HG03558 (cell line): ENCODE data around the gene SH3BGRL3.

ENCODE experiments used
- ATAC-seq: cut with Tn5 transposase; IDR thresholded peaks from one replicate; pipeline ENCODE4 v1.9.1; 2021; ENCODE audit warnings: moderate number of reproducible peaks; ENCODE audit not compliant: unreplicated experiment; ENCODE audit errors: extremely low read depth

The SH3BGRL3 gene

DNA sequence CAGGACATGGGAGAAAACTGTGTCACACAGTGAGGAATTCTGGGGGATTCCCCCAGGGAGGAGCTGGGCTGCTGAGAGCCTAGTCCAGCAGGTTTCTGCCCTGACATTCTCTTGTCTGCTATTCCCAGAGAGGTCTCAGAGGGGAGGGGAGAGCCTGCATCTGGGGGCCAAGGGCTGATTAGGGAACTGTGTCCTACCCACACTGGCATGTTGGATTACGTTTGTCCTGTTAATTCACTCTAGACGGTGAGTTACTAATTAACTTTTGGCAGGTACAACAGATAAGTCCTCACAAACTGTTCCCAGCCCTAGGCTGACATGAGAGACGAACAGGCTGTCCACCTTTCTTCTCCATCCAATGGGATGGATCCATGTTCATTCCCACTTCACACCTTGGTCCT is 2.6 kb upstream of the SH3BGRL3 start:
- no peak for ATAC-seq

DNA sequence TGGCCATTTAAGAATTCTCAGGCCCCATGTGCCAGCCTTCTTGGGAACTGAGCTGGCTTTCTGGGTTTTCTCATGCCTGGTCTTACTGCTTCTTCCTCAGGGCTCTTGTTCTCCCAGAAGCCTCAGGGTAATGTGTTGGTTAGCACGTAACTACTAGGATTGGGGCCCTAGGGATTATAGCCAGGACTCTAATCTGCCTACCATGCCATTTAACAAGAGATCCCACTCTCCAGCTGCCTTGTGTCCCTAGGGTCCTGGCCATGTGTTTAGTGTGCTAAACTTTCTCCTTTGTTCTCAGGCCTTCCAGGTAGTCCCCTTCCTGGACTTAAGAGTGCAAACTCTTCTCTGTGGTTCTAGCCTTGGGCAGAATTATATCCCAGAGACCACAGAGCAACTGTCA is 2.2 kb upstream of the SH3BGRL3 start:
- ATAC-seq, result no peak

DNA sequence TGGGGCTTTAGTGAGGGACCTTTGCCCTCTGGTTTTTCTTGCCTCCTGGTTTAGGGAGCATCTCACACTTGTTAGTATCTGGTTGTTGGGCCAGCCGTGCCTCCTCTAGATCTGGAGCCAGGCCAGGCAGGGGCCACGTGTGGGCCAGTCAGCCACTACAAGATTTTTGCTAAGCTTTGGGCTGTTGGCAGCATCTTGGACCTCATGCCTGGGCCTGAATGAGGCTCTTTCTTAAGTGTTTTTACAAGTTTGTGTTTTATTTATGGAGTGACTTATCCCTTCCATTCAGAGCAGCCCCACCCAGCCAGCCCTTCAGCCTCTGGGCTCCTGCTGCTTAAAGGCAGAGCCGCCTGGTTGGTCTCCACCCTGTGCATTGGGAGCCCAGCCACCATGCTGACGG is 1.6 kb upstream of the SH3BGRL3 start:
- no peak for ATAC-seq

DNA sequence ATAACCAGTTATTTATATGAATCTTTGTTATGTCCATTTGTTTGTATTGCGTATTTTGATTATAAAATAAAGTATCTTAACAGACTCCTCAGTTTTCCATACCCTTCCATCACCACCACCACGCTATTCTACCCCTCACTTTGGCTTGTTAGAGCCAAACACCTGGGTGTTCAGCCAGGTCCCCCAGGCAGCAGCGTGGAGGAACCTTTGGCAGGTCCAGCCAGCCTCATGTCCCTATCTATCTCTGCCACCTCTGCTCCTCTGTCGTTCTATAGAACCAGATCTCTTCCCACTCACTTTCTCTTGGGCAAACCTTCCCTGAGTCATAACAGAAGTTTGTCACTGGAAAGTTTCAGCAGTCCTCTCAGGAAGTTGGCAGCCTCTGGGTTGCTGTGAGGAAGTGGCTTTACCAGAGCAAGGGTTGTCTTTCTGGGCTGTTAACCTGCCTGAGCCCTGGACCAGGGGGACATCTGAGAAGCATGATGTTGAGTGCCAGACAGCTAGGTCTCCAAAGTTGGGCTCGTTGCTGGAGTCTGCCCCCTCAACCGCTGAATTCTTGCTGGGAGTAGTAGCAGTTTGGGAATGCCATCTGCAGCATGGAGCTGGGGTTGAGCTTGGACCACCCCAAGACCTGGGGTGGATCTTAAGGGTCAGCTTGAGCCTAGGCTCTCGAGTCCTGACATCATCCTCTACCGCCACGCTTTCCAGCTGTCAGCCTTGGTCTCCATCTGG is 996 bp upstream of the SH3BGRL3 start:
- ATAC-seq, result no peak

DNA sequence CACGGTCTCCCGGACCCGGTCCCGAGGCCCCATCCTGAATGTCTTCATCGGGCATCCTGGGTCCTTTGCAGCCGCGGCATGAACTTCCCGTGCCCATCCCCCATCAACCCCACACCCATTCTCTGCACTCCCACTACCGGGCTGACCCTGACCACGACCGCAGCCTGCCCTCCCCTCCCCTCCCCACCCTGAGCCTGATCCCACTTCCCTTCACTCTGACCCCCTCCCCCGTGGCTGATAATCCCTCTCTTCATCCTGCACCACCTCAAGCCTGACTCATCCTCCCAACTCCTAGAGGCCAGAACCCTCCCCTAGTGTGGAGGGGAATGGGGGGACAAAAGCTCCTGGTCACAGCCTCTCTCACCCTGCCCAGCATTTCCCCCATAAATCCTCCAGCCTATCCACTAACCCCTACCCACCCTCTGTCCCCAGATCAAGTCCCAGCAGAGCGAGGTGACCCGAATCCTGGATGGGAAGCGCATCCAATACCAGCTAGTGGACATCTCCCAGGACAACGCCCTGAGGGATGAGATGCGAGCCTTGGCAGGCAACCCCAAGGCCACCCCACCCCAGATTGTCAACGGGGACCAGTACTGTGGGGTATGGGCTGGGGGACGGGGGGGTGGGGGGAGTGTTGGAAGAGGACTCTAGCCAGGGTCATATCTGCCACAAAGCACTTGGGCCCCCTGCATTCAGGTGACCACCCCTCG is 602 bp downstream of the SH3BGRL3 start:
- ATAC-seq, result no peak

DNA sequence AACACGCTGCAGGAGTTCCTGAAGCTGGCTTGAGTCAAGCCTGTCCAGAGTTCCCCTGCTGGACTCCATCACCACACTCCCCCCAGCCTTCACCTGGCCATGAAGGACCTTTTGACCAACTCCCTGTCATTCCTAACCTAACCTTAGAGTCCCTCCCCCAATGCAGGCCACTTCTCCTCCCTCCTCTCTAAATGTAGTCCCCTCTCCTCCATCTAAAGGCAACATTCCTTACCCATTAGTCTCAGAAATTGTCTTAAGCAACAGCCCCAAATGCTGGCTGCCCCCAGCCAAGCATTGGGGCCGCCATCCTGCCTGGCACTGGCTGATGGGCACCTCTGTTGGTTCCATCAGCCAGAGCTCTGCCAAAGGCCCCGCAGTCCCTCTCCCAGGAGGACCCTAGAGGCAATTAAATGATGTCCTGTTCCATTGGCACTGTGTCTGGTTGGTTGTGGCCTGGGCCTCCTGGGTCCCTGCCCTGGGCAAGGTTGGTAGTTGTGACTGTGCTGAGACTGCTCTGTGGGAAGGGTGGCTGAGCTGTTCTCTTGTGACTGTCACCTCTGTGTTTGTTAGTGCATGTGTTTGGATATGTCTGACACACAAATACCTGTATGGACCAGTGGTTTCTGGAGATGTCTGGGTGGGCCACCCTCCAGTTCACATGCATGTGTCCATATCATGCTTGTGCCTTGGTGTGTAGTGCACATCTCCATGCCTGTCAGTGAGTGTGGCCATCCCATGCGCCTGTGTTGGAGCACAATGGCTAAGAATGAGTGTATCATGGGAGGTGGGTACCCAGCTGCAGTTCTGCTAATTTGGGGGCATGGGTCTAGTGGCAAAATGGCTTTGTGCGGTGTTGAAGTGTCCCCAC is 1.4 kb downstream of the SH3BGRL3 start:
- ATAC-seq, result no peak

DNA sequence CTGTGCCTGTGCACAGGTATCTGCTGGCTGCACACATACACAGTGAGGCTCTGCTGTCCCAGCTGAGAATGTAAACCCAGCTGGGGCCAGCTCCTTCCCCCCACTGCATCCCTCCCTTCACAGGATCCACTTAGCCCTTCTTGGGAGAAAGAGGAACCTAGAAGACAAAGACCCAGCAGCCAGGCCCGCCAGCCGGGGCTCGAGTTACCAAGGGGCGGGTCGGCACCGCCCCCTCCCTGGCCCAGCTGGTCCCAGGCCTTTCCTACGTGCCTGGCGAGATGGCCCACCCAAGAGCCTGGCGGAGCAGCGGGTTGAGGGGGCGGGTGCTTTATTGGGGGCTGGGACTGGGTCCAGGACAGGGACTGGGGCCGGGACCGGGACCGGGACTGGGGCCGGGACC is 2.1 kb downstream of the SH3BGRL3 start:
- no peak for ATAC-seq

DNA sequence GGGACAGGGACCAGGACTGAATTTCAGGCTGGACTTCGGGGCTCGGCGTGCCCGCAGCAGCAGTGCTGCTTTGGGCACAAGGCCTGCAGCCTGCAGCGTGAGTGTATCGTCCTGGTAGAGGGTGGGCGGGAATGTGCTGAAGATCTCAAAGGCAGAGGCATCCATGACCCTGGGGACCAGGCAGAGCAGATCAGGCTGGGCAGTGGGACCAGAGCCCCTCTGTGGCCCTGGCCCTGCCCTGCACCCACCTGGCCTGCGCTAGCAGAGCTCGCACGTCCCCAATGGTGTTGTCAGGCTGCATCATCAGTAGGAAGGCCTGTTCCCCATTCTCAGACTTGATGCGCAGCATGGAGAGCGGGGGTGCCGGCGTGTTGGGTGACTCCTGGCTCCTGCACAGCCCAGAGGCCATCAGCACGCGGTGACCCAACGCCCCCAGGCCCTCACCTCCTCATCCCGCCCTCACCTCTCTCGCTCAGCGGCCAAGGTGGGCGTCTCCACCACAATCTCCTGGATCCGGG is 2.6 kb downstream of the SH3BGRL3 start:
- ATAC-seq, result no peak

DNA sequence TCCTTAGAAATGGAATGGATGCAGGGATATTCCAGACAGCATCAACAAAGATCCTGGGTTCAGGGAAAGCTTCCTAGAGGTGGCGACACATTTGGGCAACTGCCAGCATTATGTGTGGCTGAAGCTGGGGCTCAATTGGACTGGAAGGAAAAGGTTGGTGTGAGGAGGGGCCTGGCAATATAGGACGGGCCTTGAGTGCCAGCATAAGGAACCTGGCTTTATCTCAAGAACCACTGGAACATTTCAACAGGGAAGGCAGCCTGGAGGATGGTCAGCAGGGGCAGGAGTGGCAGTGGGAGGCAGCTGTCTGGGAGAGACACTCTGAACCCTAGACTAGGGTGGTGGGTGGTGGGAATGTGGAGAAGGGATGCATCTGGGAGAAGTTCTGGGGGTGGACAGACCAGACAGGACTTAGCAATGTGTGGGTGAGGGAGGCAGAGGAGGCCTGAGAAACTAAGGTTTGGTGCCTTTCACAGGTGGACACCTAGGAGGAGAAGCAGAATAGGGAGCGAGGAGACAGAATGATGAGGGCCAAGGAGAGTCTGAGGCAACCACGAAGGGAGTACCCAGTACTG is 3.5 kb downstream of the SH3BGRL3 start:
- no peak for ATAC-seq

DNA sequence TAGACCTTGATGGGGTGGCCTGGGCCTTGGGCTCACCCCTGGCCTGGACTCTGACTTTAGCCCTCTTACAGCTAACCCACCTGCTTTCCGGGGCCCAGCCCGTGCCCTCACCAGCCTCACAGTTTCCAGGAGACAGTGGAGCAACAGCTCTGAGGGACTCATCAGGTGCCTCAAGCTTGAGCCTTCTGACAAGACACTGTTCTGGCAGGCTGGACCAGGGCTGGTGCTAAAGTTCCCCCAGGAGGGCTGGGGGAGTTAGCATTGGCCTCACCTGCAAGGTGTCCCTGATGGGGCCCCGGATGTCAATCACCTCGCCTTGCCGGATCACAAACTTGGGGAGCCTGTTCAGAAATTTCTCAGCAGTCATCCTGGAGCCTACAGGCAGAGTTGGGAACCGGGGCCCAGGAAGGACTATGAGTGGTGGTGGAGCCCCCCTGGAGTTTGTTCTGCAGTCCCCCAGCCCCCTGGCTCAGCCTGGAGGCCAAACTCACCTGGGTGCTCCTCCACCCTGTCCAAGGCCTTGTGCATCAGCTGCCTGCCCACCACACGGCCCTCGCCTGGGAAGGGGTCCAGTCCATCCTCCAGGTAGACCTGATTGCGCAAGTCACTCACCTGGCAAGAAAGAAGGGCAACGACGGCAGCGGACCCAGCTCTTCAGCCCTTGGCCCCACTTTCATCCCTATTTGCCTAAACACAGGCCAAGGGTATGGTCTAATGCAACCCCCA is 4.1 kb downstream of the SH3BGRL3 start:
- ATAC-seq, result no peak

DNA sequence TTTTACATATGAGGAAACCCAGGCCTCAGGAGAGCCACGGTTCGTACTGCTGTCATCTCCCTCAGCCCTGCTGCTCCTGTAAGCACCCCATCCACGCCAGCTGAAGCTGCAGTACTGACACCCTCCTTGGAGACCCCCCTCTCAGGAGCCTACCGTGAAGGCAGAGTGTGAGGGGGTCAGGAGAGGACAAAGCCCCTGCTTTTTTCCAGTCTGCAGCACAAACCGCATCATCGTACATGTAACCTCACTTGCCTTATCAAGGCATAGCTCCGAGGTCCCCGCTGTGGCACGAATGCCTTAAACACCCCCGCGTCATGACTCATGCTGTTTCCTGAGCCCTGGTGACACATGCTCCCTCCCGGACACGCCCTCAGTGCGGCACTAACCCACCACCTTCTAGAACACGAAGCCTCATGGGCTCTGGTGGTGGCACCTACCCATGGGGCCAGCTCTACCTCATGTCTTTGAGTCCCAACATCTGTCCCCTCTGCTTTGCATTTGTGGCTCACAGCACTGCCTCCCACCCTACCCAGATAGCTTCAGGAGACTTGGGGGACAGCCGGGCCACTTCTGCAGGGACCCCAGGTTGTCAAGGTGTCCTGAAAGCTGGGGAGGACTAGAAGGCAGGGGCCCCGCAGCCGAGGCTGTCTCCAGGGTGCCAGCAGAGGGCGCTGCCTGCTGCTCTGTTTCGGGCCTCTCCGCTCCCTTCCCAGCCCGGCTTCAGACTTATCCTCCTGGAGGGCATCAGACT is 4.9 kb downstream of the SH3BGRL3 start:
- no peak for ATAC-seq

DNA sequence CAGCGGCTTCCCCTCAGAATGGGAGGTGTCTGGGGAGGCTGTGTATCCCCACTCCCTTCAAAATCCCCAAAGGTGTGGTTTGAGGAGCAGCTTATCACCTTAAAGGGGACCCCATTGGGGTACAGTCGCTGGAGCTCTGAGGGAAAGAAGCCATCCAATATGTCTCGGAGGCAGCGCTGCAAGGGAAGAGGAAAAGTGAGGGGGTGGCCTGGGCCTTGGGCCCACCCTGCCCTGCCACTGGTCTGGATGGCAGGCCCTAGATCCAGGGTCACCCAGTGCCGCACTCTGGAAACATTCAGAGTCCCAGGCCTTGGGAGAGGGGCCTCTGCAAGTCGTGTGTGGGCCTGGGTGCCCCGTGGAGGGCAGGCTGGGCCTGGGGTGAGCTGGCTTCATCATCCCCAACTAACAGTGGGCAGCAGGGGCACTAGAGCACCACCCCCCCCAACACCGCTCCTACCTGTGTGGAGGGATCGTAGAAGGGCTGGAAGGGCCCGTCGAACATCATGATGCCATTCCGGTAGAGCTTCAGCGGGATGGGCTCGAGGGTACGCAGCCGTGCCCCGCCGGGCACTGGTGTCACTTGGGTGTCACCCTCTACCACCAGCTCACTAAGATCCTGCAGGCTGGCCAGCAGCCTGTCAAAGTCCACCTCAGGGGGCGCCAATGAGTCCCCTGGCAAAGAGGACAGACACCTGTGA is 5.6 kb downstream of the SH3BGRL3 start:
- ATAC-seq, result no peak

DNA sequence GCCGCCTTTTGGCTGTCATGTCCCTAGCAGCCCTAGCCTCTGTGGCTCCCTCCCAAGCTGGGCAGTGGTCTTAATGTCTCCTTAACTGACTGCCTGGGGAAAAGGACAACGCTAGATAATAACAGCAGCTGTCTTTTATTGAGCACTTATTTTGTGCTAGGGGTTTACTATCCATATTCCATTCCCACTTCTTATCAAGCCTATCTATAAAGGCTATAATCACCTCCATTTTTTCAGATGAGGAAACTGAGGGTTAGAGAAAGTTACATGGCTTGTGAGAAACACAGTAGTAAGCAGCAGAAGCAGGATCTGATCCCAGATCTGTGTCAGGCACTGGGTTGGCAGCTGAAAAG is 6.2 kb downstream of the SH3BGRL3 start:
- no peak for ATAC-seq

DNA sequence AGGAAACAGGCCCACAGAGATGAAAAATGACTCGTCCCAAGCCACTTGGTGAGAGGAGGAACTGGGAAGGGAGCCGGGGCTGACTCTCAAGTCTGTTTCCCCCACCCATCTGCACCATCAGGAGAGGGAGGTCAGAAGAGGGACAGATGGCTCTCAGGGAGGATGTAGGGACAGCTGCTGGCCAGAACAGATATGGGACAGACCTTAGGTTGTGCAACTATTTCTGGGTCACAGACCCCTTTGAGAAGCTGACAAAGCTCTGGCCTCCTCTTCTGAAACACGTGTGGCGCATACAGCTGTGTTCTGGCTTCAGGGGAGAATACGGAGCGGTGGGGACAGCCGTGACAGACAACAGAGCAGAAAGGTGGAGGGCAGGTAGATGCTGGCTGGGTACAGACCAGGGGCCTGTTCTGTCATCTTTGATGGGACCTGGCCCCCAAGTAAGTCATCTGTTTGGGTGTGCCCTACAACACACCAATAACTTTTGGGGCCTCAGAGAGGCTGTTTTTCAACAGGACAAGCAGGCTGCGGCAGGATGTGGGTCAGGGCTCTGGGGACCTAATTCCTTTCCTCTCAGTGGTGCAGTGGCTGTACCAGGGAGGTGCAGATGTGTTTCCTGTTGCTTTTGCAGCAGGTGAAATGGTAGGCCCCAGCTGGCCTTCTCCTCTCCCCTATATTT is 7.3 kb downstream of the SH3BGRL3 start:
- ATAC-seq, result no peak

DNA sequence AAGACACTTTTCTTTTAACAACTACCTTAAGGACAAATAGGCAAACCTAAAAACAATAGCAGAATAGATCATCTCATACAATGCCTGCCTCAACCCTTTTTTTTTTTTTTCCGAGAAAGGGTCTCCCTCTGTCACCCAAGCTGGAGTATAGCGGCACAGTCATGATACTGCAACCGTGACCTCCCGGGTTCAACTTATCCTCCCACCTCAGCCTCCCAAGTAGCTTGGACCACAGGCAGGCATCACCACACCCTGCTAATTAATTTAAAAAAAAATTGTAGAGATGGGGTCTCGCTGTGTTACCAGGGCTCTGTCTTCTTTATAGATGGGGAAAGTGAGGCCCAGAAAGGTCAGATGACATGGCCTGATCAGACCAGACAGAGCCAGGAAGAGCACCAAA is 7.9 kb downstream of the SH3BGRL3 start:
- no peak for ATAC-seq

DNA sequence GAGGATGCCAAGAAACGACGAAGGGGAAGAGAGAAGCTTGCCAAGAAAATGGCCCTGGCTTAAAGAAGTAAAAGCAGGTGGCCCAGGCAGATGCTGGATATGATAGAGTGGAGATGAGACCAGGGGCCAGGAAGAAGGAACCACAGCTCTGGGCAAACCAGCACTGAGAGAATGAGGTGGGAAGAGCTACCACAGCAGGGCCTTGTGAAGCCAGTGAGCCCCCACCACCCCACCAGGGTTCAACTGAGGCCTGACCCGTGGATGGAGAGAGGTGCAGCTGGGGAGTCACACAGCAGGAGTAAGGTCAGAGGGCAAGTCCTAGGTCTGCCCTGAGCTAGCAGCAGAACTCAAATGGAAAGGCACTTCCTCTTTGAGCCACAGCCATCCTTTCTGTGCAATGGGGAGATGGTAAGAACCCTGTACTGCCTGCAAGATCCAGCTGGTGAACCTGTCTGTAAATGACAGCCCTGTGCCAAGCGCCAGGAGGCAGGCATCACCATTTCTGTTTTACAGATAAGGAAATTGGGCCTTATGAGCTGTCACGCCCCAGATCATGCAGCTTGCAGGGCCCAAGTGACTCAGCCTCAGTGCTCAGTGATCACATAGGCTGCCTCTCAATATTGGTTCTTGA is 8.5 kb downstream of the SH3BGRL3 start:
- no peak for ATAC-seq

DNA sequence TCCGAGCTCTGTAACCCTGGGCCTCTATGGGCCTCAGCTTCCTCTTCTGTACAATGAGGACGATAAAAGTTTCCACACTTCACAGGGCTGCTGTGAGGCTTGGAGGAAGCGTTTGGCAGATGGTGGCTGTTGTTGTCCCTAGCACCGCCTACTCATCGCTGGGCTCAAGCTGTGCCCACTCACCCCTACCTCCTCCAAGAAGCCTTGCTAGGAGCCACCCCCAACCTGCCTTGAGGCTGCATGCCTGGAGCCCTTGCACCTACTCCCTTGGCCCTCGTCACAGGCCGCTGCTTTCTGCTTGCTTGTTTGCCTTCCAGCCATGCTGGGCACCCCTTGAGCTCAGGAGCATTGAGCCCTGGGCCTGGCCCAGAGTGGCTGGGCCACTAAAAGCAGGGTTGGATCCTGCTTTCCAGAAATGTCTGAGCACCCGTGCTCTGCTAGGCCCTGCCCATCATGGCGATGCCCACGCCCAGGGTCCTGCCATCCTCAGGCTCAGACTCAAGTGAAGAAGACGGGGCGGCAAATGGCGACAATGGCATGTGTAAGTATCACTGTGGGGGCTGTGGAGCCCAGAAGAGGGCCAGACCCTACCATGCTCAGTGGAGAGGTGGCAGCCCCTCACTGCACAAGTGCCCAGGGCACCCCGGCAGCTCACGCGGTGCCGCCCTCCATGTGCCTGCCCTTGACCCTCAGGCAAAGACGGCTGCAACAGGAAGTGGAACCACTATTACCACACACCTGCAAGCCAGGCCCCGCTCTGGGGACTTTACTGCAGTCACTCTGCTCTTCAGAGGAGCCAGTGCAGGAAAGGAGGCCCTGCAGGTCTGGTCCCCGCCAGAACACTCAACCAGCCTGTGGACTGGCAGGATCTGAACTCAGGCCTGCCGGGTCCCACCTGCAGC is 9.5 kb downstream of the SH3BGRL3 start:
- ATAC-seq, result no peak
